Upper lobe of left lung (tissue), 6 donors: Measurements from ENCODE around the gene NKX6-2. TPM values are rescaled to one million over a fixed set of nuclear protein-coding genes. Genes with fewer than 3 reads are reported as not detected.
A peak's percentile ranks its signal among the peaks of the same experiment; 100 is the strongest.

Experiments used
- ATAC-seq, 2 donors: fragments of 200-7000 bp; cut with Tn5 transposase; one replicate each; pipeline ENCODE4 v1.9.1; 2022; ENCODE audit warnings: mild to moderate bottlenecking in 2 of 2, moderate library complexity in 2 of 2; ENCODE audit not compliant: low FRiP score in 2 of 2
- DNase-seq, 2 donors: peaks; one replicate each; pipeline ENCODE4 v3.0.0-alpha.2; 2019 to 2020
- H3K27ac ChIP-seq, 4 donors: fragments of 200-600 bp; sonication (generic); one replicate each; pipeline ENCODE4 v1.5.1; 2016 to 2019
- H3K27me3 ChIP-seq, 4 donors: fragments of 200-600 bp; sonication (generic); one replicate each; pipeline ENCODE4 v1.5.1; 2017 to 2019
- H3K36me3 ChIP-seq, 4 donors: fragments of 200-600 bp; sonication (generic); one replicate each; pipeline ENCODE4 v1.5.1; 2016 to 2019
- H3K4me1 ChIP-seq, 4 donors: fragments of 200-600 bp; sonication (generic); one replicate each; pipeline ENCODE4 v1.5.1; 2018 to 2019
- H3K4me3 ChIP-seq, 4 donors: fragments of 200-600 bp; sonication (generic); one replicate each; pipeline ENCODE4 v1.5.1; 2017 to 2019; ENCODE audit warnings: mild to moderate bottlenecking in 2 of 4, moderate library complexity in 1 of 4
- H3K9me3 ChIP-seq, 4 donors: fragments of 200-600 bp; sonication (generic); one replicate each; pipeline ENCODE4 v1.5.1; 2018 to 2019
- EP300 ChIP-seq, 4 donors: sonication (generic); formaldehyde crosslinking; IDR thresholded peaks; one replicate each; pipeline ENCODE4 v1.5.1; 2017; ENCODE audit warnings: antibody characterized with exemption in 4 of 4, control low read depth in 2 of 4
- POLR2A ChIP-seq, 4 donors: fragments of 450-650 bp; IDR thresholded peaks; one replicate each; pipeline ENCODE4 v1.5.1; 2016 to 2017; ENCODE audit warnings: antibody characterized with exemption in 4 of 4, mild to moderate bottlenecking in 2 of 4
- POLR2AphosphoS5 ChIP-seq, 2 donors: sonication (generic); formaldehyde crosslinking; IDR thresholded peaks; one replicate each; pipeline ENCODE4 v1.5.1; 2017; ENCODE audit warnings: antibody characterized with exemption in 2 of 2
- WGBS, 2 donors: methylation state at CpG; one replicate each; pipeline ENCODE4 v1.1.5; 2017 to 2018; 5-methylcytosine and 5-hydroxymethylcytosine counted together
- total RNA-seq, 6 donors: library from RNA; depleted of rRNA in 4 of 6; stranded (reverse); fragments of >200 nt in 4 of 6; gene quantifications; one replicate each; pipeline versions ENCODE4 v1.1.0 to v1.2.1, GENCODE V29; 2016 to 2021
- TF ChIP-seq, protein P1 (sequence below), 6 experiments: fragments of 450-650 bp in 4 of 6; fragments of 200-600 bp in 2 of 6; sonication (generic) in 2 of 6; IDR thresholded peaks; one replicate each; pipeline ENCODE4 v1.5.1; 2016 to 2019; ENCODE audit warnings: antibody characterized with exemption in 6 of 6
- donor health status: DM: no; HTN: no; CAD: no; lungs with moderate emphysema.
- donor health status: DM: no; HTN: yes; CAD: no; lungs with severe emphysema.

Gene NKX6-2
- total RNA-seq, 6 donors from 2014 or later = not detected

DNA sequence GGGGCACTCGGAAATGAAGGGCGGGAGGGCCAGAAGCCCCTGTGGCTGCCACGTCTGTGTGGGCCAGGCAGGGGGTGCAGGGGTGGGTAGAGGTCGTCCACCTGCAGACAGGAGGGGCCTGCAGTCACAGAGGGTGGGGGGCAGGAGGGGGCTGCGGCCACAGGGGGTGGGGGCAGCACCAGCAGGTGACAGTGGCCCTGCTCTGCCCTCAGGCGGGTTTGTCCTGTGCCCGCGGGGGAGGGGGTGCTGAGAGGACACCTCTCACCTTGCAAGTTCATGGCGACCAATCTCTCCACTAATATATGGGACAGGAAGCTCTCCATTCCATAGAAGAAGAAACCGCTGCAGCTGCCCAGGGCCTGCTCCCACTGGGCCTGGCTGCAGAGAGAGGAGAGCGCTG, 26.6 kb upstream of the NKX6-2 start:
- TF ChIP-seq POLR2AphosphoS5 (IDR thresholded peaks at IDR 0.05) (no peak), POLR2A (IDR thresholded peaks at IDR 0.05) (no peak), EP300 (IDR thresholded peaks at IDR 0.05) (no peak)
- TF ChIP-seq, protein P1, sequence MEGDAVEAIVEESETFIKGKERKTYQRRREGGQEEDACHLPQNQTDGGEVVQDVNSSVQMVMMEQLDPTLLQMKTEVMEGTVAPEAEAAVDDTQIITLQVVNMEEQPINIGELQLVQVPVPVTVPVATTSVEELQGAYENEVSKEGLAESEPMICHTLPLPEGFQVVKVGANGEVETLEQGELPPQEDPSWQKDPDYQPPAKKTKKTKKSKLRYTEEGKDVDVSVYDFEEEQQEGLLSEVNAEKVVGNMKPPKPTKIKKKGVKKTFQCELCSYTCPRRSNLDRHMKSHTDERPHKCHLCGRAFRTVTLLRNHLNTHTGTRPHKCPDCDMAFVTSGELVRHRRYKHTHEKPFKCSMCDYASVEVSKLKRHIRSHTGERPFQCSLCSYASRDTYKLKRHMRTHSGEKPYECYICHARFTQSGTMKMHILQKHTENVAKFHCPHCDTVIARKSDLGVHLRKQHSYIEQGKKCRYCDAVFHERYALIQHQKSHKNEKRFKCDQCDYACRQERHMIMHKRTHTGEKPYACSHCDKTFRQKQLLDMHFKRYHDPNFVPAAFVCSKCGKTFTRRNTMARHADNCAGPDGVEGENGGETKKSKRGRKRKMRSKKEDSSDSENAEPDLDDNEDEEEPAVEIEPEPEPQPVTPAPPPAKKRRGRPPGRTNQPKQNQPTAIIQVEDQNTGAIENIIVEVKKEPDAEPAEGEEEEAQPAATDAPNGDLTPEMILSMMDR (IDR thresholded peaks at IDR 0.05) = no peak
- Histone ChIP-seq H3K4me1 (no peaks in the 10 kb centered on the region), H3K9me3 (no peaks in the 10 kb centered on the region), H3K4me3 (no peak overlapping the region), H3K27me3 (no peaks in the 10 kb centered on the region), H3K27ac (no peak overlapping the region), H3K36me3 (no peaks in the 10 kb centered on the region)
- WGBS, 2 donors = 72% methylated on average over 11 of the region's 11 CpGs; no CpG with 5 or more reads in 1 of the 2 donors
- DNase-seq (no peak), ATAC-seq (no peak)

DNA sequence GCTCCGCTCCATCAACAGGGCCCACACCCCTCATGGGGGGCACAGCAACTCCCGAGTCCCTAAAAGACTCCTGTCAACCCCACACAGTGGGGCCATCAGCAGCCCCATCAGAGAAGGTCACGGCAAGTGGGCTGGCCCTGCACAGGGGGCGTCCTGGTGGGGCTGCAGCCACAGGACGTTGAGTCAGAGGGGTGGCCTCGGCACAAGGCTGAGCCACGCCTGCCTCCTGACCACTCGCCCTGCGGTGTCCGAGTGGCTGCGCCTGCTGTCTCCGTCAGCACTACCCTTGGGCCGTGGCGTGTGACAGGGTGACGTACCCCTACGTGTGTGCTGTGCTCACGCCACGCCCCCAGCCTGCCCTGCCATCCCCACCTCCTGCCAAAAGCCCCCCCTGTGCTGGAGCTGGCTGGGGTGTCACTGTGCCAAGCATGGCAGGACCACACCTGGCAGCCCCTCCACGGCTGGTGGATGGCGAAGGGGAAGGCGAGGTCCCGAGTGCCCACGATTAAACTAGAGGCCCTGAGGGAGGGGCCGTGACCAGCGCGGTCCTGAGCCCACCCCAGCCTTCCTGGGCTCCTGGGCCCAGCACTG, 26.0 kb upstream of the NKX6-2 start:
- TF ChIP-seq EP300 (IDR thresholded peaks at IDR 0.05) (no peak), POLR2AphosphoS5 (IDR thresholded peaks at IDR 0.05) (no peak), POLR2A (IDR thresholded peaks at IDR 0.05) (no peak)
- TF ChIP-seq, protein P1 (IDR thresholded peaks at IDR 0.05) = no peak
- WGBS, 2 donors = 80 to 91% methylated on average over 16 to 25 of the region's 26 CpGs
- ATAC-seq (no peak), DNase-seq (peak in 1 of 2 donors; percentile 74)
- H3K36me3 ChIP-seq = no peaks in the 10 kb centered on the region
- no peaks in the 10 kb centered on the region for H3K27me3 ChIP-seq
- H3K4me3 ChIP-seq = no peak overlapping the region
- H3K27ac ChIP-seq = no peak overlapping the region
- no peaks in the 10 kb centered on the region for H3K9me3 ChIP-seq
- no peaks in the 10 kb centered on the region for H3K4me1 ChIP-seq

DNA sequence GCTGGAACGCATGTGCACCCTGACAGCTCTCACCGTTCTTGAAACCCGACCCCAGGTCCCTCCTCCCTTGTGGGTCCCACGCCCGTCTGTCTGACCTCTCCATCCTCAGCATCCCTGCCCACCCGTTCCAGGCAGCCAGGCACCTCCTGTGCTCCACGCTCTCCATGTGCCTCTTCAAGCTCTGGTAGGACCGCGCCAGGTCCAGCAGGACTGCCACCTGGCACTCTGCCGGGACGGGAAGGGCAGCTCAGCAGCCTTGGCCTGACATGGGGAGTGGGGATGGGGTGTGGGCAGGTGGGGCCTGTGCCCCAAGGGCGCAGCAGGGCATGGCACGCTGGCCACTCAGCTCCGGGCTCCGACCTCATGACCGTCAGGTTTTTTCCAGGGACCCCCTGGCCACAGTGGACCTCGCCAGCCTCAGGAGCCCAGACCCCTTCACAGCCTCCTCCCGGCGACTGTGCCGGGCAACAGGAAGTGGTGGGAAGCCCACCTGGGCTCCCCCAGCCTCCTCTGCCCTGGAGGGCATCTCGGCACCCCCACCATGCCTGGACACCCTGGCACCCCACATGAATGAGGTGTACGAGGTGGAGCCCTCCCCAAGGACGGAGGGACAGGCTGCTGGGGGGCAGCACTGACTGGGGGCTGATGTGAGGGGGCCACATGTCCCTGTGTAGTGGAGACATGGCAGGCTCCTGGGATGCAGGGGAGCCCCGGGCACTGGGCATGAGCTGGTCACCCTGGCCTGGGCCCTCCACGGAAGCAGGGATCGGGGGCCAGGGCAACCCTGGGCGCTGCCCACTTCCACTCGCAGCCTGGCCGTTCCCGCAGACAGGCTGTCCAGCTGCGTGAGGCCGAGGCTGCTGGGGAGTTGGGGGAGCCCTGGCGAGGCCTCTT, 25.1 kb upstream of the NKX6-2 start:
- H3K27ac ChIP-seq = no peak overlapping the region
- 29 to 72% methylated on average over 6 to 32 of the region's 33 CpGs for WGBS, 2 donors
- no peaks in the 10 kb centered on the region for H3K9me3 ChIP-seq
- no peaks in the 10 kb centered on the region for H3K4me1 ChIP-seq
- TF ChIP-seq POLR2A (IDR thresholded peaks at IDR 0.05) = no peak
- TF ChIP-seq EP300 (IDR thresholded peaks at IDR 0.05) = no peak
- TF ChIP-seq, protein P1 (IDR thresholded peaks at IDR 0.05) = no peak
- no peak for TF ChIP-seq POLR2AphosphoS5 (IDR thresholded peaks at IDR 0.05)
- DNase-seq (peak in 1 of 2 donors; percentile 72), ATAC-seq (no peak)
- no peaks in the 10 kb centered on the region for H3K36me3 ChIP-seq
- H3K4me3 ChIP-seq = no peak overlapping the region
- no peaks in the 10 kb centered on the region for H3K27me3 ChIP-seq

GRCh38 chr10:132810141-132810806, 24.3 kb upstream of the NKX6-2 start:
- DNase-seq (peak in 1 of 2 donors; percentile 78), ATAC-seq (no peak)
- Histone ChIP-seq H3K27me3 (no peaks in the 10 kb centered on the region), H3K4me3 (no peak overlapping the region), H3K4me1 (no peaks in the 10 kb centered on the region), H3K36me3 (no peaks in the 10 kb centered on the region), H3K9me3 (no peaks in the 10 kb centered on the region), H3K27ac (no peak overlapping the region)
- TF ChIP-seq POLR2AphosphoS5 (IDR thresholded peaks at IDR 0.05) (no peak), EP300 (IDR thresholded peaks at IDR 0.05) (no peak)
- TF ChIP-seq, protein P1 (IDR thresholded peaks at IDR 0.05) = no peak
- WGBS, 2 donors = 84% methylated on average over 14 to 33 of the region's 39 CpGs
